GM13976 (cell line): Measurements from ENCODE around the gene LRIG2.
"Not testable (repeated sequence)": the region's sequence is repeated elsewhere in the genome, so short reads cannot be mapped to it uniquely, and the experiment has no call there.

Experiments
- DNase-seq: peaks from one replicate; pipeline ENCODE4 v3.0.0; 2012; ENCODE audit warnings: low spot score
- CTCF ChIP-seq: IDR thresholded peaks from 2 replicates; pipeline ENCODE4 v1.5.1; 2012; ENCODE audit warnings: borderline replicate concordance, mild to moderate bottlenecking; ENCODE audit not compliant: insufficient read depth; ENCODE audit errors: extremely low read depth, missing control alignments, control extremely low read depth
- in situ Hi-C: fragments of 300-500 bp; cut with MboI; formaldehyde crosslinking; loops from one replicate; pipeline ENCODE4 v1.12.0; 2022; ENCODE audit warnings: low sequenced_read_pairs, mixed read lengths, inconsistent platforms; ENCODE audit not compliant: unreplicated experiment

Gene LRIG2

GRCh38 chr1:113057006-113057405 lies 16.0 kb upstream of the LRIG2 start:
- no peak for DNase-seq

GRCh38 chr1:113058941-113059706 lies 13.9 kb upstream of the LRIG2 start:
- DNase-seq = no peak
- in situ Hi-C loops = no loop called here
- TF ChIP-seq CTCF = no peak

More at GRCh38 chr1:113057006-113057405, 16.0 kb upstream of the LRIG2 start:
- in situ Hi-C loops = no loop called here
- TF ChIP-seq CTCF = no peak

- DNase-seq, in situ Hi-C loops: not testable (repeated sequence)
Measured at GRCh38 chr1:113063456-113063855, 9.5 kb upstream of the LRIG2 start.

- in situ Hi-C loops = no loop called here
- peak; percentile 89 for TF ChIP-seq CTCF
- no peak for DNase-seq
Measured at GRCh38 chr1:113072141-113072756, 749 bp upstream of the LRIG2 start.

GRCh38 chr1:113073479-113073950 lies 517 bp downstream of the LRIG2 start:
- in situ Hi-C loops = no loop called here
- no peak for DNase-seq
- peak; percentile 34 for TF ChIP-seq CTCF

GRCh38 chr1:113074237-113074636 lies 1.2 kb downstream of the LRIG2 start:
- TF ChIP-seq CTCF = no peak
- in situ Hi-C loops = no loop called here
- peak; percentile 54 for DNase-seq

- in situ Hi-C loops, DNase-seq: not testable (repeated sequence)
Measured at GRCh38 chr1:113077978-113078377, 5.0 kb downstream of the LRIG2 start.
